Measurements from ENCODE around the gene CD200. TPM values are rescaled to one million over a fixed set of nuclear protein-coding genes. Genes with fewer than 3 reads are reported as not detected.

CD200 gene
- total and polyA plus RNA-seq, 10 of the 15 experiments (the other 5 are each of a cell fraction or from before 2014, with no cell fraction given) = 21.2 to 84.3 (median 33.2) TPM

- ATAC-seq = no peak
- Histone ChIP-seq H4K20me1 (ENCODE audit: control insufficient read depth, insufficient read depth) (no peaks in the 10 kb centered on the region), H3K9ac (ENCODE audit: control insufficient read depth, insufficient read depth, low read length) (no peak overlapping the region), H3K36me3 (ENCODE audit: control insufficient read depth in 2 of 2, insufficient read depth in 2 of 2, low read length in 1 of 2) (no peaks in the 10 kb centered on the region; a peak in 1 of 4 replicates), H3K9me3 (replicated peaks; ENCODE audit: control insufficient read depth, insufficient read depth, low read length) (no peaks in the 10 kb centered on the region), H3K4me2 (ENCODE audit: control insufficient read depth, insufficient read depth) (no peak overlapping the region), H3K4me3 (no peak overlapping the region), H3K79me2 (ENCODE audit: control insufficient read depth, insufficient read depth, low read length) (no peaks in the 10 kb centered on the region), H3K27ac (ENCODE audit: control insufficient read depth, insufficient read depth) (no peak overlapping the region), H2AFZ (ENCODE audit: control insufficient read depth, low read depth, low read length) (no peak overlapping the region), H3K27me3 (replicated peaks in 1 of 2; ENCODE audit: control insufficient read depth in 2 of 2, insufficient read depth in 2 of 2, low read length in 1 of 2) (no peaks in the 10 kb centered on the region), H3K4me1 (ENCODE audit: control insufficient read depth, insufficient read depth, low read length) (no peaks in the 10 kb centered on the region)
- intact Hi-C loops (cut with micrococcal nuclease; ENCODE audit: unreplicated experiment) = no loop called here
- POLR2A ChIA-PET = interaction anchor here (1.2 to 2.9 kb wide), 2 partner anchors 10 to 14 kb away, joined by 3 to 10 read pairs; no protein-coding TSS in a partner anchor
- RAD21 ChIA-PET (ENCODE audit: unreplicated experiment) = no interaction called here
- CTCF ChIA-PET = interaction anchor here (1.4 kb wide), 1 partner anchor 81 kb away, joined by 4 read pairs; no protein-coding TSS in a partner anchor
- in situ Hi-C loops (cut with MboI) = no loop called here
- BruUV-seq (replicated peaks) = no TSS peak
- WGBS (ENCODE audit: insufficient coverage, insufficient replicate concordance, low lambda C conversion rate, missing lambda C conversion rate) = 84% methylated on average over 5 of the region's 5 CpGs
- FAIRE-seq = no peak
- no peak for DNase-seq (ENCODE audit: low read depth, low spot score)
- SMC1A ChIA-PET (ENCODE audit: uncharacterized antibody, unreplicated experiment) = interaction anchor here (0.6 to 1.8 kb wide), 6 partner anchors 8 to 238 kb away, joined by 3 to 9 read pairs (median 4); no protein-coding TSS in a partner anchor
- TF ChIP-seq REST (IDR thresholded peaks at IDR 0.05; ENCODE audit: low read depth, low read length) = no peak
- TF ChIP-seq BCL11A (IDR thresholded peaks at IDR 0.05; ENCODE audit: low read depth, low read length) = no peak
- no peak for TF ChIP-seq ATF3 (IDR thresholded peaks at IDR 0.05; ENCODE audit: borderline replicate concordance, extremely low read depth, low read depth, low read length)
- TF ChIP-seq ZBTB40 (IDR thresholded peaks at IDR 0.05; ENCODE audit: borderline replicate concordance) = no peak
- TF ChIP-seq RBBP5 (conservative IDR thresholded peaks at IDR 0.05) = no peak
- TF ChIP-seq TARDBP (IDR thresholded peaks at IDR 0.05; ENCODE audit: borderline replicate concordance) = no peak
- no peak for TF ChIP-seq RCOR1 (conservative IDR thresholded peaks at IDR 0.05; ENCODE audit: low read depth, low read length)
- TF ChIP-seq PBX3 (IDR thresholded peaks at IDR 0.05; ENCODE audit: insufficient replicate concordance, low read depth, low read length) = no peak
- TF ChIP-seq MEF2A (IDR thresholded peaks at IDR 0.05; ENCODE audit: insufficient read depth, low read depth, low read length) = no peak
- no peak for TF ChIP-seq NFXL1 (IDR thresholded peaks at IDR 0.05; ENCODE audit: borderline replicate concordance)
- TF ChIP-seq E2F4 (IDR thresholded peaks at IDR 0.05; ENCODE audit: low read depth, low read length) = no peak
- TF ChIP-seq USF2 (IDR thresholded peaks at IDR 0.05; ENCODE audit: borderline replicate concordance, low read depth, low read length) = no peak
Observed at GRCh38 chr3:112374333-112374734, 41.4 kb downstream of the CD200 start.

All from GM12878 (cell line).